ENCODE results near the gene USP13.
"Not testable (repeated sequence)": the region's sequence is repeated elsewhere in the genome, so short reads cannot be mapped to it uniquely, and the experiment has no call there.

USP13 gene

DNA sequence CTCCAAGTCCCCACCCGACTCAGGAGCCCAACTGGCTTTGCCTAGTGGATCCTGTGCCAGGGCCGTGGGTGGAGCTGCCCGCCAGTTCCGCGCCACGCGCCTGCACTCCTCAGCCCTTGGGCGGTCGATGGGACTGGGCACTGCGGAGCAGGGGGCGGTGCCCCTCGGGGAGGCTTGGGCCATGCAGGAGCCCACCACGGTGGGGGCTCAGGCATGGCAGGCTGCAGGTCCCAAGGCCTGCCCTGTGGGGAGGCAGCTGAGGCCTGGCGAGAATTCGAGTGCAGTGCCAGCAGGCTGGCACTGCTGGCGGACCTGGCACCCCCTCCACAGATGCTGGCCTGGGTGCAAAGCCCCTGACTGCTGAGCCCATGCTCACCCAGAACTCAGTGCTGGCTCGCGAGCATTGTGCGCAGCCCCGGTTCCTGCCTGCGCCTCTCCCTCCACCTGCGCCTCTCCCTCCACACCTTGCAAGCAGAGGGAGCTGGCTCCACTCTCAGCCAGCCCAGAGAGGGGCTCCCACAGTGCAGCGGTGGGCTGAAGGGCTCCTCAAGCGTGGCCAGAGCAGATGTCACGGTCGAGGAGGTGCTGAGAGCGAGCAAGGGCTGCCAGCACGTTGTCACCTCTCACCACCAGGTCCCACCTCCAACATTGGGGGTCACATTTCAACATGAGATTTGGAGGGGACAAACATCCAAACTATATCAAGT, 122.7 kb downstream of the USP13 start:
- no peak for DNase-seq (ENCODE audit: insufficient read length, low spot score)
- FAIRE-seq: no peak
- TF ChIP-seq, protein P1, sequence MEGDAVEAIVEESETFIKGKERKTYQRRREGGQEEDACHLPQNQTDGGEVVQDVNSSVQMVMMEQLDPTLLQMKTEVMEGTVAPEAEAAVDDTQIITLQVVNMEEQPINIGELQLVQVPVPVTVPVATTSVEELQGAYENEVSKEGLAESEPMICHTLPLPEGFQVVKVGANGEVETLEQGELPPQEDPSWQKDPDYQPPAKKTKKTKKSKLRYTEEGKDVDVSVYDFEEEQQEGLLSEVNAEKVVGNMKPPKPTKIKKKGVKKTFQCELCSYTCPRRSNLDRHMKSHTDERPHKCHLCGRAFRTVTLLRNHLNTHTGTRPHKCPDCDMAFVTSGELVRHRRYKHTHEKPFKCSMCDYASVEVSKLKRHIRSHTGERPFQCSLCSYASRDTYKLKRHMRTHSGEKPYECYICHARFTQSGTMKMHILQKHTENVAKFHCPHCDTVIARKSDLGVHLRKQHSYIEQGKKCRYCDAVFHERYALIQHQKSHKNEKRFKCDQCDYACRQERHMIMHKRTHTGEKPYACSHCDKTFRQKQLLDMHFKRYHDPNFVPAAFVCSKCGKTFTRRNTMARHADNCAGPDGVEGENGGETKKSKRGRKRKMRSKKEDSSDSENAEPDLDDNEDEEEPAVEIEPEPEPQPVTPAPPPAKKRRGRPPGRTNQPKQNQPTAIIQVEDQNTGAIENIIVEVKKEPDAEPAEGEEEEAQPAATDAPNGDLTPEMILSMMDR (IDR thresholded peaks at IDR 0.05; ENCODE audit: insufficient read depth, missing control alignments): no peak

DNA sequence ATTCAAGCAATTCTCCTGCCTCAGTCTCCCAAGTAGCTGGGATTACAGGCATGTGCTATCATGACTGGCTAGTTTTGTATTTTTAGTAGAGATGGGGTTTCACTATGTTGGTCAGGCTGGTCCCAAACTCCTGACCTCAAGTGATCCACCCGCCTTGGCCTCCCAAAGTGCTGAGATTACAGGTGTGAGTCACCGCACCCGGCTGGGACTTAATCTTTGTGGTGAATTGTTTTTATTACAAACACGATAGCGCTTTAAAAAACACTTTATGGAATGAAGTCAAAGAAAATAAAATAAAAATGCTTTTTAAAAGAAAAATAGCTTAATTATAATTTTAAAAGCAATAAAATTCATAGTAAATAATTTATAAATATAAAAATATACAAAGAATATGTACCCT, 130.0 kb downstream of the USP13 start:
- not testable (repeated sequence) for DNase-seq (ENCODE audit: insufficient read length, low spot score); FAIRE-seq

DNA sequence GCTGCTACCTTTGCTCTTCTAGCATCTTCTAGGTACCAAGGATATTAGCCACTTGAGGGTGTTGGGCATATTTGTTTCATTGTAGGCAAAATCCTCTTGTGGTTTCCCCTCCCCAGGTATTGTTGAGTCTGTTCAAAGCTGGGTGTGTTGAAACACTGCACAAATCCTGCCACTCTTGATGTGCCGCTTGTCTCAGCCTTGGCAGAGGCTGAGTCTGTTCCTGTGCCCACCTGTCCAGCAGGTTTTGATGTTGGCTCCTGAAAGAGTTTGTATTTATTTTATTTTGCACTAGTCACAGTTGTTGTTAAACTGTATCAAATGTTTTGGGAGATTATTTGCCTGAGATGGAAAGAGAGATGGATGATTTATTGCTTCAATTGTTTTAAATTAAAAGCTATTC, 136.2 kb downstream of the USP13 start:
- FAIRE-seq: no peak

DNA sequence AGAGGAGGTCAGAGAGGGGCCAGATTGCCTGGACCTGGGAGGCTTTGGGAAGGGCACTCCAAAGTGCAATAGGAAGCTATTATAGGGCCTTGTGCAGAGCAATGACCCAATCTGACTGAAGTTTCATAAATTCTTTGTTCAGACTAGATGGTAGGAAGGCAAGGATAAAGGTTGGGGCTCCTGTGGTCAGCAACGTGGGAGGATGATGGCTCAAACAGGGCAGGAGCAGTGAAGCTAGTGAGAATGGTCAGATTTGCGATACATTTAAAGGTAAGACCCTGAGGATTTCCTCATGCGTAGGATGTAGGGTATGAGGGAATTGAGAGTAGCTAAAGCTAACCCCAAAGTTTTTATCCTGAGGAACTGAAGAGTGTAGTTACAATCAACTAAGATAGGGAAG, 139.0 kb downstream of the USP13 start:
- TF ChIP-seq, protein P1 (IDR thresholded peaks at IDR 0.05; ENCODE audit: insufficient read depth, missing control alignments): no peak
- DNase-seq (ENCODE audit: insufficient read length, low spot score): no peak

More for the DNA sequence above, 136.2 kb downstream of the USP13 start:
- DNase-seq (ENCODE audit: insufficient read length, low spot score): no peak
- TF ChIP-seq, protein P1 (IDR thresholded peaks at IDR 0.05; ENCODE audit: insufficient read depth, missing control alignments): no peak

DNA sequence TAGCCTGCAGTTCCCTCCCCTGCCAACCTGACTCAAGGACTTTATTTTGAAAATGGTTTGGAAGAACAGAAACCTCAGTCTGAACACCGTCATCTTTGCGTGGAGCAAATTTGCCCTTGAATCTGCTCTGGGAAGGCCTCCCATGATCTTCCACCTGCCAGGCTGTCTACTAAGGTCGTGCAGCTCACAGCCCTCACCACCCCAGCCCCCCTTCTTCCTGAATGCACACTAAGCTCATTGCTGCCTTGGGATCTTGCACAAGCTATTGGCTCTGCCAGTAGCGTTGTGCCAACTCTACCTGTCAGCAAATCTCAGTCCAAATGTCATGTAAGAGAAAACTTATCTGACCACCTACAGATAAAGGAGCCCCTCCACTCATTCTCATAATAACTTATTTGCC, 141.5 kb downstream of the USP13 start:
- DNase-seq (ENCODE audit: insufficient read length, low spot score) (no peak), FAIRE-seq (no peak)
- TF ChIP-seq, protein P1 (IDR thresholded peaks at IDR 0.05; ENCODE audit: insufficient read depth, missing control alignments): no peak

More for the DNA sequence above, 139.0 kb downstream of the USP13 start:
- FAIRE-seq: no peak

DNA sequence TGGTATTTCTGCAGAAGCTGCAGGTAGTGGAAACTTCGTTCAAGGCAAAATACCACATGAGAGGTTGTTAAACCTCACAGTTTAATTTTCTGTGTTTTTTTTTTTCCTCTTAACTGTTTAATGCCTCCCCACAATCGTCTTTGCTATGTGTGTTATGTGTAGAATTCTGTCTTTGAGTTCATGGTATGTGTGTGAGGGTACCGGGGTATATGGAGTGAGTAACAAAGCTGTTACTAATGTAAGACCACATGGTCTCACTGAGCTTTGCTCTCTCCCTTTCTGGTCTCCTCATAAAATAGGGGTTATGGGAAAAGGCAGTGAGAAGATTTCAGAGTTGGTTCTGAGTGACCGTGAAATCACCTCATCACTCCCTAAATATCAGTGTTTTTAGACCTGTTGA, 143.6 kb downstream of the USP13 start:
- FAIRE-seq (no peak), DNase-seq (ENCODE audit: insufficient read length, low spot score) (no peak)
- TF ChIP-seq, protein P1 (IDR thresholded peaks at IDR 0.05; ENCODE audit: insufficient read depth, missing control alignments): no peak

DNA sequence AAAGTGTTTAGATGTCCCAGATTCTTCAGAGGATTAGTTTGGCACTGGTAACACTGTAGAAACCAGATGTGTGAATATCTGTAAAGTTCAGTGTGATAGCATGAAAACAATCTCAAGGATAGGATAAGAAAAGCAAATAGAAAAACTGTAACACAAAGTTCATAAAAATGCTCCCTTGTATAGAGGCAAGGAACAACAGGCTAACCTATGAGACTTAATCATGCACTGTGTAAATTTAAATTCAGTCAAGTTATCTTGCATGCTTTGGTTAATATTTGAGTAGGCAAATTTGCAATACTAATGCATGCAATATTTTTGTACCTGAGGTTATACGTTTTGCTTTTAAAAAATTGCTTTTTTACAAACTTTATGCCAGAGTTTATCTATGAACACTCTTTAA, 144.4 kb downstream of the USP13 start:
- TF ChIP-seq, protein P1 (IDR thresholded peaks at IDR 0.05; ENCODE audit: insufficient read depth, missing control alignments): no peak
- FAIRE-seq (no peak), DNase-seq (ENCODE audit: insufficient read length, low spot score) (no peak)
